Measurements from ENCODE around the gene NRSN2.
"Not testable (repeated sequence)": the region's sequence is repeated elsewhere in the genome, so short reads cannot be mapped to it uniquely, and the experiment has no call there.

The NRSN2 gene

GRCh38 chr20:330233-331149 lies 16.4 kb upstream of the NRSN2 start:
- no peak overlapping the region for H3K4me3 ChIP-seq (ENCODE audit: low read depth, low read length)
- peak; percentile 92 for DNase-seq (ENCODE audit: low read depth)
- TF ChIP-seq MAX (IDR thresholded peaks at IDR 0.05; ENCODE audit: low read depth, low read length) (peak; percentile 53), CTCF (IDR thresholded peaks at IDR 0.05; ENCODE audit: low read depth, low read length) (peak; percentile 92), POLR2A (IDR thresholded peaks at IDR 0.05; ENCODE audit: extremely low read depth, insufficient read length) (no peak), MYC (IDR thresholded peaks at IDR 0.05; ENCODE audit: low read depth, low read length) (peak; percentile 71)

- DNase-seq (ENCODE audit: low read depth): no peak
- TF ChIP-seq MAX (IDR thresholded peaks at IDR 0.05; ENCODE audit: low read depth, low read length) (no peak), CTCF (IDR thresholded peaks at IDR 0.05; ENCODE audit: low read depth, low read length) (no peak), MYC (IDR thresholded peaks at IDR 0.05; ENCODE audit: low read depth, low read length) (no peak), POLR2A (IDR thresholded peaks at IDR 0.05; ENCODE audit: extremely low read depth, insufficient read length) (no peak)
- H3K4me3 ChIP-seq (ENCODE audit: low read depth, low read length): no peak overlapping the region
Observed at GRCh38 chr20:334578-334977, 12.3 kb upstream of the NRSN2 start.

- DNase-seq (ENCODE audit: low read depth); H3K4me3 ChIP-seq (ENCODE audit: low read depth, low read length): not testable (repeated sequence)
Observed at GRCh38 chr20:336040-336439, 10.9 kb upstream of the NRSN2 start.

GRCh38 chr20:341682-342081 lies 5.2 kb upstream of the NRSN2 start:
- H3K4me3 ChIP-seq (ENCODE audit: low read depth, low read length): no peak overlapping the region
- DNase-seq (ENCODE audit: low read depth): peak; percentile 85
- no peak for TF ChIP-seq POLR2A (IDR thresholded peaks at IDR 0.05; ENCODE audit: extremely low read depth, insufficient read length)
- no peak for TF ChIP-seq CTCF (IDR thresholded peaks at IDR 0.05; ENCODE audit: low read depth, low read length)
- TF ChIP-seq MAX (IDR thresholded peaks at IDR 0.05; ENCODE audit: low read depth, low read length): peak; percentile 66
- TF ChIP-seq MYC (IDR thresholded peaks at IDR 0.05; ENCODE audit: low read depth, low read length): peak; percentile 42

GRCh38 chr20:343107-343506 lies 3.8 kb upstream of the NRSN2 start:
- TF ChIP-seq MAX (IDR thresholded peaks at IDR 0.05; ENCODE audit: low read depth, low read length): no peak
- TF ChIP-seq CTCF (IDR thresholded peaks at IDR 0.05; ENCODE audit: low read depth, low read length): no peak
- no peak for TF ChIP-seq MYC (IDR thresholded peaks at IDR 0.05; ENCODE audit: low read depth, low read length)
- no peak for TF ChIP-seq POLR2A (IDR thresholded peaks at IDR 0.05; ENCODE audit: extremely low read depth, insufficient read length)
- no peak overlapping the region for H3K4me3 ChIP-seq (ENCODE audit: low read depth, low read length)
- no peak for DNase-seq (ENCODE audit: low read depth)

- peak overlapping the region; percentile 81 for H3K4me3 ChIP-seq (ENCODE audit: low read depth, low read length)
- TF ChIP-seq MAX (IDR thresholded peaks at IDR 0.05; ENCODE audit: low read depth, low read length) (no peak), POLR2A (IDR thresholded peaks at IDR 0.05; ENCODE audit: extremely low read depth, insufficient read length) (no peak), MYC (IDR thresholded peaks at IDR 0.05; ENCODE audit: low read depth, low read length) (no peak)
- no peak for DNase-seq (ENCODE audit: low read depth)
Observed at GRCh38 chr20:346033-346639, 775 bp upstream of the NRSN2 start.

Measured in NB4 (cell line).